Type B pancreatic cell (in vitro differentiated cells): ENCODE data around the gene CD34. TPM values are rescaled to one million over a fixed set of nuclear protein-coding genes. Genes with fewer than 3 reads are reported as not detected.
A peak's percentile ranks its signal among the peaks of the same experiment; 100 is the strongest.

Source experiments
- DNase-seq: peaks from one replicate; pipeline ENCODE4 v3.0.0; 2021; ENCODE audit warnings: mixed read lengths; ENCODE audit not compliant: unreplicated experiment; ENCODE audit errors: extremely low spot score
- H3K27ac Mint-ChIP-seq: 2 replicates; pipeline ENCODE4 v1.8.0; 2021; ENCODE audit warnings: mild to moderate bottlenecking, mixed read lengths
- H3K27me3 Mint-ChIP-seq: 2 replicates; pipeline ENCODE4 v1.8.0; 2021; ENCODE audit warnings: mixed read lengths
- H3K36me3 Mint-ChIP-seq: 2 replicates; pipeline ENCODE4 v1.8.0; 2021; ENCODE audit warnings: mixed read lengths
- H3K4me1 Mint-ChIP-seq: one replicate; pipeline ENCODE4 v1.8.0; 2021; ENCODE audit warnings: mixed read lengths; ENCODE audit not compliant: unreplicated experiment
- H3K4me3 Mint-ChIP-seq: 2 replicates; pipeline ENCODE4 v1.8.0; 2021; ENCODE audit warnings: mild to moderate bottlenecking, mixed read lengths
- H3K9me3 Mint-ChIP-seq: 2 replicates; pipeline ENCODE4 v1.8.0; 2021; ENCODE audit warnings: mixed read lengths
- CTCF ChIP-seq: fragments of 200-600 bp; sonication (generic); conservative IDR thresholded peaks from 2 replicates; pipeline ENCODE4 v1.5.0; 2021; ENCODE audit warnings: antibody characterized with exemption, mild to moderate bottlenecking
- total RNA-seq: library from RNA; stranded (reverse); gene quantifications from 2 replicates; pipeline ENCODE4 v1.2.1, GENCODE V29; 2021; ENCODE audit warnings: low replicate concordance

The CD34 gene
- total RNA-seq, 1 donor from 2014 or later: 0.34 TPM

- peak; percentile 96 for TF ChIP-seq CTCF
- no peaks in the 10 kb centered on the region for H3K36me3 Mint-ChIP-seq
- no peak overlapping the region for H3K4me3 Mint-ChIP-seq
- DNase-seq: no peak
- no peaks in the 10 kb centered on the region for H3K9me3 Mint-ChIP-seq
- peaks cover 9% of the 10 kb centered on the region for H3K4me1 Mint-ChIP-seq
- H3K27me3 Mint-ChIP-seq: peaks cover 41% of the 10 kb centered on the region
- H3K27ac Mint-ChIP-seq: no peak overlapping the region
These were observed 25.5 kb downstream of the CD34 start for GRCh38 chr1:207885129-207886032.

GRCh38 chr1:207884266-207885029 is 26.5 kb downstream of the CD34 start:
- Mint-ChIP-seq H3K4me3 (no peak overlapping the region), H3K36me3 (no peaks in the 10 kb centered on the region), H3K27me3 (peaks cover 49% of the 10 kb centered on the region), H3K9me3 (no peaks in the 10 kb centered on the region), H3K4me1 (peaks cover 9% of the 10 kb centered on the region), H3K27ac (no peak overlapping the region)
- no peak for TF ChIP-seq CTCF
- no peak for DNase-seq

- Mint-ChIP-seq H3K9me3 (no peaks in the 10 kb centered on the region), H3K27ac (no peak overlapping the region), H3K4me3 (no peak overlapping the region), H3K36me3 (no peaks in the 10 kb centered on the region), H3K4me1 (peaks cover 9% of the 10 kb centered on the region), H3K27me3 (peaks cover 54% of the 10 kb centered on the region)
- no peak for DNase-seq
- TF ChIP-seq CTCF: no peak
These were observed 27.2 kb downstream of the CD34 start for GRCh38 chr1:207883660-207884250.

GRCh38 chr1:207883104-207883651 is 27.7 kb downstream of the CD34 start:
- no peak for TF ChIP-seq CTCF
- H3K36me3 Mint-ChIP-seq: no peaks in the 10 kb centered on the region
- H3K27ac Mint-ChIP-seq: no peak overlapping the region
- peaks cover 9% of the 10 kb centered on the region for H3K4me1 Mint-ChIP-seq
- H3K27me3 Mint-ChIP-seq: peaks cover 54% of the 10 kb centered on the region
- no peak for DNase-seq
- H3K4me3 Mint-ChIP-seq: no peak overlapping the region
- no peaks in the 10 kb centered on the region for H3K9me3 Mint-ChIP-seq

GRCh38 chr1:207882692-207883091 is 28.2 kb downstream of the CD34 start:
- Mint-ChIP-seq H3K4me1 (peaks cover 9% of the 10 kb centered on the region), H3K27ac (no peak overlapping the region)

More at GRCh38 chr1:207882692-207883091, 28.2 kb downstream of the CD34 start:
- no peaks in the 10 kb centered on the region for H3K36me3 Mint-ChIP-seq
- TF ChIP-seq CTCF: no peak
- no peaks in the 10 kb centered on the region for H3K9me3 Mint-ChIP-seq
- H3K27me3 Mint-ChIP-seq: peaks cover 57% of the 10 kb centered on the region
- no peak for DNase-seq
- H3K4me3 Mint-ChIP-seq: no peak overlapping the region
